GM19193 (cell line): ENCODE results near the gene MANEAL.

ENCODE experiments used
- POLR2A ChIP-seq: IDR thresholded peaks from 4 replicates; pipeline ENCODE4 v1.6.1; 2011; ENCODE audit not compliant: insufficient read depth, insufficient read length; ENCODE audit errors: extremely low read depth

Gene MANEAL

DNA sequence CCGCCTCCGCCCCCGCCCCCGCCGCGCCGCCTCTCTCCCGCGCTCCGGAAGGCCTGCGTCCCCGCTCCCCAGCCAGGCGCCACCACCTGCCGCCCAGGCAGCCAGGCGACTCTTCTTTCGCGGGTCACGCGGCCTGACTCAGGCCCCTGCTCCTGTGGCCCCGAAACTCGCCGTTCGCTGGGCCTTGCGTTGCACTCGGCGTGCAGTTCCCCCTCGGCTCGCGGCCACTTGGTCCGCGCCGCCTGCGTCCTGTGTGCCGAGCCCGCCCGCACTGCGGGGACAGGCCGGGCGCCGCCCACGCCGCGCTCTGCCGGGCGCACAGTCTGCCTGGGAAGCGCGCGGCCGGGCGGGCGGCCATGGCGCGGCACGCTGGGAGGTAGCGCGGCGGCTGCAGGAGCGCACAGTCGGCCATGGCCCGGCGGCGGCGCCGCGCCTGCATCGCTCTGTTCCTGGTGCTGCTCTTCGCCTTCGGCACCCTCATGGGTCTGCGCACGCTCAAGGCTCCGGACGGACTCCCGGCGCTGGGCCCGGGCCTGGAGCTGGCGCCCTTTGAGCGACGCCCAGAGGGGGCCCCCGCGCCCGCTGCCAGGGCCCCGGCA, at the start of gene MANEAL:
Gene MANEAL (plus strand): TSS at position 75 of the 599 bp plus-strand sequence. CDS start 336 bp downstream, at position 411.
- no peak for TF ChIP-seq POLR2A

DNA sequence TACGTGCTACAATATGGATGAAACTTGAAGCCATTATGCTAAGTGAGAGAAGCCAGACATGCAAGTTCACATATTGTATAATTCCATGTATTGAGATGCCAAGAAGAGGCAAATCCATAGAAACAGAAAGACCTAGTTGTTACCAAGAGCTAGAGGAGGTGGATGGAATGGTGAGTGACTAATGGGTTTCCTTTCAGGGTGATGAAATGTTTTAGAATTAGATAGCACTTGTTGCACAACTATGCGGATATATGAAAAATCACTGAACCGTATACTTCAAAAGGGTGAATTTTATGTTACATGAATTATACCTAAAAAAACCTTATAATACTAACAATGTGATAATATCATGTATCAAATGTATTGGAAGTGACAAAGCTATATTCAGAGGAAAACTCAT, 46.8 kb upstream of the MANEAL start:
- no peak for TF ChIP-seq POLR2A

DNA sequence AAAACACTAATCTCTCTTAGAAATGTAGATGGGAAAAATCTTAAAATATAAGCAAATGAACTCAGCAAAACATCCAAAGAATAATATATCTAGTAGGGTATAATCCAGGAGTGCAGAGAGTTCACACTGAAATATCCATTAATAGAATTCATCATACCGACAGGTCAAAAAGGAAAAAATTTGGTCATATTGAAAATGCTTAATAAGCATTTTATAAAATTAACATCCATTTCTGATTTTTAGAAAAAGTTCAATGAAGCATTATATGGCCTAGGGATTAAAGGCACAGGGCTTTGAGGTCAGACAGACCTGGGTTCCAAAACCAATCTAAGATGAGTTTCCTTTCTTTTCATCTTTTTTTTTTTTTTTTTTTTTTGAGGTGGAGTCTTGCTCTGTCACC, 45.1 kb upstream of the MANEAL start:
- TF ChIP-seq POLR2A = no peak

- TF ChIP-seq POLR2A = no peak
Measured at GRCh38 chr1:37752213-37752582, 41.4 kb upstream of the MANEAL start.

GRCh38 chr1:37752583-37753471, 40.8 kb upstream of the MANEAL start:
- TF ChIP-seq POLR2A = no peak

- TF ChIP-seq POLR2A = no peak
Measured at GRCh38 chr1:37753473-37754321, 40.0 kb upstream of the MANEAL start.

DNA sequence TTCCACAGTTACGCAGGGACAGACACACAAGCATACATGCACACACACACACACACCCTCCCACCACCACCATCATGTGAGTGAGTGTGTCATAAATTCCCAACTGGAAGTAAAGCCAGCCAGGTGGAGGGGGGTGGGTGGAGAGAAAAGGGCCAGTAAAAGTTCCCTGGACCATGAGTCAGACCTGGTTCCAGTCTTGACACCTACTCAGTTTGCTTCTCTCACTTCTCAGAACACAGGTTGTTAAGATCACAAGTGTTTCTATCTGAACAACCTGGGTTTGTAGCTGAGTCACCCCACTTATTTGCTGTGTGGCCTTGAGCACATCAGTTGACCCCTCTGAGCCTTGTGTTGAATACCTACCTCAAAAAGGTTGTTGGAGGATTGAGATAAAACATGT, 38.4 kb upstream of the MANEAL start:
- TF ChIP-seq POLR2A = no peak

DNA sequence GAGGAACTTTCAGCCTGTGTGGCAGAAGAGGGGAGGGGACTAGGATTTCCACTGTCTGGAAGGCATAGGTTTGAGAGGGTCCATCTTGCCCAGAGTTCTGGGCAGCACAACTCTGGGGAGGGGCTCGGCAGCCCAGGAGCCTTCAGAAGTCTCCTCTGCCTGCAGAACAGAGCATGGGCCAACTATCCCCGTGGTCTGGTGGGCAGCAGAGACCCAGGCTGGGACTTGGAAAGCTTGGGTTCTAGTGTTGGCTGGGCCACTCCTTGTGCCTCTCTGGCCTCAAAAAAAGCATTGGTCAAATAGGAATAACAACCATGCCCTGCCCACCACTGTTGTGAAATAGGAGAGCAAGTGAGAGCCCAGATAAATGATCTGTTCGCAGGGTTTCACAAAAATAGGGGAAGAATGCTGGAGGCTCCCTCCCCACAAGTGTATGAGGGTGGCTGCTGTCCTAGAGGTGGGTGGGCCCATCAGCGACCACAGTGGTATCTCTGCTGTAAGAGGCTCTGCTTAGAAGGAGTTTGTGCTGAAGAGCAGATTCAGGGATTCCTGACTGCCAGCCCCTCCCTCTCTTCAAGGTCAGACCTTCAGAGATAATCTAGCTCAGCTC, 37.6 kb upstream of the MANEAL start:
- no peak for TF ChIP-seq POLR2A

DNA sequence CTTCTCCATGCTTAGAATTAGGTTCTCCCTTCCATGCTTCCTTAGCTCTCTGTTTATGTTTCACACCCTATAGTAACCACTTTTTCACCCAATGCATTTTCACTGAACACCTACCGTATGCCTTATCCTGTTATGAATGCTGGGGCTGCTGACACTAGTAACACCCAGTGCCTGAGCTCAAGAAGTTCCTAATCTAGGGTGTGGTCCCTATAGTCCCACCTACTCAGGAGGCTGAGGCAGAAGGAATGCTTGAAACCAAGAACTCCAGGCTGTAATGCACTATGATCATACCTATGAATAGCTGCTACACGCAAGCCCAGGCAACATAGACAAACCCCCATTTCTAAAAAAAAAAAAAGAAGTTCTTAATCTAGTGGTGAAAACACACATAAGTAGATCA, 34.2 kb upstream of the MANEAL start:
- TF ChIP-seq POLR2A = no peak

- no peak for TF ChIP-seq POLR2A
Measured at GRCh38 chr1:37761416-37762095, 32.1 kb upstream of the MANEAL start.

DNA sequence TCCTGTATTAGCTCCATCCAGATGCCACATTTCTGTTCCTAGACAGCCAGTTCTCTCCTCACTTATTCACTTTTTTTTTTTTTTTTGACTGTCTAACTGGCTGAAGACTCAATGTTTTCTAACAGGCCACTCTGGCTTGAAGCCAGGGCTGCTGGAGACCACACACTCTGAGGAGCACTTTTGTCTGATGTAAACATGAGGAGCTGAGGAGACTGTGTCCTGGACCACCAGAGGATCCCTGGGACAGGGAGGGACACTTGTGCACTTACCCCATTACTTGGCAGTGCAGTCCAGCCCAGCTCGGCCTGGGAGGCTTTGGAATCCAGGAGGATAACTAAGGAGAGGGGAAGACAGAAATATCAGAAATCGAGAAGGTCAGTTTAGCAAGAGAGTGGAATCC, 31.1 kb upstream of the MANEAL start:
- no peak for TF ChIP-seq POLR2A

GRCh38 chr1:37763791-37764413, 29.7 kb upstream of the MANEAL start:
- TF ChIP-seq POLR2A = no peak

- TF ChIP-seq POLR2A = no peak
Measured at GRCh38 chr1:37764414-37764825, 29.2 kb upstream of the MANEAL start.

- TF ChIP-seq POLR2A = no peak
Measured at GRCh38 chr1:37764888-37765441, 28.7 kb upstream of the MANEAL start, which contains the start of gene EPHA10. Gene EPHA10, minus strand, starts transcription at chr1:37765120. Its CDS starts 54 bp downstream, at chr1:37765066.
